ENCODE measurements around the gene NLGN3. TPM values are rescaled to one million over a fixed set of nuclear protein-coding genes. Genes with fewer than 3 reads are reported as not detected.

The NLGN3 gene
- total and polyA plus RNA-seq, 9 donors = 2.1 to 10.9 (median 5.2) TPM

DNA sequence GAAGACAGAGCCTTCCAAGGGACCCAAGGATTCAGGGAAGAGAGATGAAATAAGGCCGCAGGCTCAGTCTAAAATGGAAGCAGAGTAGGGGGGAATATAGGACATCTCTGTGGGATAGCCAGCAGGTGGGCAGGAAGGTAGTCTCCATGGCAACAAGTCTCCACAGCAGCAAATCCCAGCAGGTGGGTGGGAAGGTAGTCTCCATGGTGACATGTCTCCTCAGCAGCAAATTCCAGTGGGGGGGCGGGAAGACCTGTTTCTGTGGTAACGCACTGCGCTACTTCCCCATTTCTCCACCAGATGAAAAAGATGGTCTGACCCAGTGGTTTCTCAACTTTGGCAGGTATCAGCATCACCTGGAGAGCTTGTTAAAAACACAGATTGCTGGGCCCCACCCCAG, 18.3 kb downstream of the NLGN3 start:
- 84 to 89% (median 85%) methylated on average over 4 of the region's 4 CpGs for WGBS, 3 donors
- intact Hi-C loops (cut with DNase I) = no loop called here
- TF ChIP-seq POLR2A (IDR thresholded peaks at IDR 0.05) (no peak), CTCF (IDR thresholded peaks at IDR 0.05) (no peak), EP300 (IDR thresholded peaks at IDR 0.05) (no peak)
- Histone ChIP-seq H3K9me3 (no peaks in the 10 kb centered on the region), H3K4me3 (no peak overlapping the region), H3K4me1 (ENCODE audit: insufficient read depth) (no peaks in the 10 kb centered on the region), H3K27ac (no peak overlapping the region), H3K27me3 (no peaks in the 10 kb centered on the region), H3K36me3 (no peaks in the 10 kb centered on the region)
- no peak for DNase-seq

DNA sequence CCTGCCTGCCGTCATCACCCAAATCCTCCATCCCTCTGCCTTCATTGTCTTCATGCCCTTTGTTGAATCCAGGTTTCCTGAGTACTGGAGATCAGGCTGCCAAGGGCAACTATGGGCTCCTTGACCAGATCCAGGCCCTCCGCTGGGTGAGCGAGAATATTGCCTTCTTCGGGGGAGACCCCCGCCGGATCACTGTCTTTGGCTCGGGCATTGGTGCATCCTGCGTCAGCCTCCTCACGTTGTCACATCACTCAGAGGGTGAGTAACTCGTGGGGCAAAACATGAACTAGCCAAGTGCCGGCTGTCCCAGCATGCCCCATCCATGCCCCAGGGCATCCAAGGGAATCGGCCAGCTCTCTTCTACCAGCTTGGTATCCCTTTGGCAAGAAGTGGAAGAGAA, 19.4 kb downstream of the NLGN3 start:
- intact Hi-C loops (cut with DNase I) = no loop called here
- no peak for DNase-seq
- H3K27ac ChIP-seq = no peak overlapping the region
- 83 to 88% (median 86%) methylated on average over 12 of the region's 12 CpGs for WGBS, 3 donors
- no peaks in the 10 kb centered on the region for H3K36me3 ChIP-seq
- H3K9me3 ChIP-seq = no peaks in the 10 kb centered on the region
- H3K27me3 ChIP-seq = no peaks in the 10 kb centered on the region
- no peak overlapping the region for H3K4me3 ChIP-seq
- TF ChIP-seq POLR2A (IDR thresholded peaks at IDR 0.05) (no peak), CTCF (IDR thresholded peaks at IDR 0.05) (no peak), EP300 (IDR thresholded peaks at IDR 0.05) (no peak)
- H3K4me1 ChIP-seq (ENCODE audit: insufficient read depth) = no peaks in the 10 kb centered on the region

DNA sequence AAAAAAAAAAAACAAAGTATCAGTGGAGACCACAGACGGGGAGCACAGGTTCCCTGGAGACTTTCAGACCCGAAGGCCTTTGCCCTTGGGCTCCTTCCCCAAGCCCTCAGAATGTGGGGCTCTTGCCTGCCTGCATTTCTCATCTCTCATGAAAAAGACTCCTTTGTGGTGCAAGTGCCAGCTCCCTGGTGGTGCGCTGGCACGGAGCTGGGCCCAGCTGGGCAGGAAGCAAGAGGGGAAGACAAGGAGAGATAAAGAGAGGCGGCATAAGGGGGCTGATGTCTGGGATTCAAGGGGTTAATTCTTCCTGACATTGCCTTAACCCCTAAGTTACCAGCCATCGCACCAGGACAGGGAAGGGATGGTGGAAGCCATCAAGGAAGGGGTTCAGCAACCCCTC, 21.8 kb downstream of the NLGN3 start:
- intact Hi-C loops (cut with DNase I) = no loop called here
- no peaks in the 10 kb centered on the region for H3K27me3 ChIP-seq
- no peak overlapping the region for H3K27ac ChIP-seq
- no peak for TF ChIP-seq EP300 (IDR thresholded peaks at IDR 0.05)
- TF ChIP-seq CTCF (IDR thresholded peaks at IDR 0.05) = no peak
- TF ChIP-seq POLR2A (IDR thresholded peaks at IDR 0.05) = no peak
- 73 to 83% (median 77%) methylated on average over 6 of the region's 6 CpGs for WGBS, 3 donors
- no peak for DNase-seq
- no peaks in the 10 kb centered on the region for H3K36me3 ChIP-seq
- H3K9me3 ChIP-seq = no peaks in the 10 kb centered on the region
- no peak overlapping the region for H3K4me3 ChIP-seq
- no peaks in the 10 kb centered on the region for H3K4me1 ChIP-seq (ENCODE audit: insufficient read depth)

- H3K27ac ChIP-seq = no peak overlapping the region
- intact Hi-C loops (cut with DNase I) = no loop called here
- 80 to 86% (median 83%) methylated on average over 17 of the region's 17 CpGs for WGBS, 3 donors
- H3K4me3 ChIP-seq = no peak overlapping the region
- no peaks in the 10 kb centered on the region for H3K4me1 ChIP-seq (ENCODE audit: insufficient read depth)
- TF ChIP-seq EP300 (IDR thresholded peaks at IDR 0.05) (no peak), CTCF (IDR thresholded peaks at IDR 0.05) (no peak), POLR2A (IDR thresholded peaks at IDR 0.05) (no peak)
- no peak for DNase-seq
- no peaks in the 10 kb centered on the region for H3K9me3 ChIP-seq
- H3K36me3 ChIP-seq = no peaks in the 10 kb centered on the region
- no peaks in the 10 kb centered on the region for H3K27me3 ChIP-seq
These were observed 22.6 kb downstream of the NLGN3 start for GRCh38 chrX:71167031-71167781.
